22Rv1 (cell line): ENCODE measurements around the gene TMCO4.

Experiments used
- H3K27ac ChIP-seq: fragments of 450-650 bp; 2 replicates; pipeline ENCODE4 v1.5.1; 2017
- CTCF ChIP-seq: fragments of 450-650 bp; IDR thresholded peaks from 2 replicates; pipeline ENCODE4 v1.5.1; 2017; ENCODE audit warnings: mild to moderate bottlenecking
- ZFX ChIP-seq: fragments of 450-650 bp; IDR thresholded peaks from 2 replicates; pipeline ENCODE4 v1.6.1; 2017; ENCODE audit warnings: antibody characterized with exemption, borderline replicate concordance

Gene TMCO4

GRCh38 chr1:19812875-19813642 lies 13.3 kb upstream of the TMCO4 start:
- TF ChIP-seq ZFX: no peak
- TF ChIP-seq CTCF: no peak
- no peak overlapping the region for H3K27ac ChIP-seq

GRCh38 chr1:19811206-19811851 lies 11.6 kb upstream of the TMCO4 start:
- H3K27ac ChIP-seq: no peak overlapping the region
- TF ChIP-seq CTCF (peak; percentile 82), ZFX (no peak)

- peak overlapping the region; percentile 47 for H3K27ac ChIP-seq
- no peak for TF ChIP-seq CTCF
- TF ChIP-seq ZFX: no peak
These were observed 9.5 kb upstream of the TMCO4 start for GRCh38 chr1:19809044-19809750.

GRCh38 chr1:19808351-19808750 lies 8.6 kb upstream of the TMCO4 start:
- TF ChIP-seq ZFX: no peak
- no peak for TF ChIP-seq CTCF

GRCh38 chr1:19804831-19805251 lies 5.1 kb upstream of the TMCO4 start:
- TF ChIP-seq ZFX: no peak
- TF ChIP-seq CTCF: no peak

More at GRCh38 chr1:19808351-19808750, 8.6 kb upstream of the TMCO4 start:
- H3K27ac ChIP-seq: no peak overlapping the region

GRCh38 chr1:19802269-19802668 lies 2.6 kb upstream of the TMCO4 start:
- no peak for TF ChIP-seq CTCF
- TF ChIP-seq ZFX: no peak
- H3K27ac ChIP-seq: no peak overlapping the region

More at GRCh38 chr1:19804831-19805251, 5.1 kb upstream of the TMCO4 start:
- no peak overlapping the region for H3K27ac ChIP-seq
